Stomach (tissue), 4 donors: ENCODE results near the gene LTB4R2.

Source experiments
- POLR2A ChIP-seq, 4 donors: fragments of 450-650 bp; IDR thresholded peaks; one replicate each; pipeline ENCODE4 v1.6.1; 2016; ENCODE audit warnings: antibody characterized with exemption in 4 of 4, control low read depth in 2 of 4, mild to moderate bottlenecking in 1 of 4, moderate library complexity in 1 of 4
- POLR2AphosphoS5 ChIP-seq, 3 donors: sonication (generic); formaldehyde crosslinking; IDR thresholded peaks; one replicate each; pipeline ENCODE4 v1.6.1; 2016; ENCODE audit warnings: antibody characterized with exemption in 3 of 3
- TF ChIP-seq, protein P1 (sequence below), 7 experiments: fragments of 450-650 bp in 4 of 7; fragments of 200-600 bp in 3 of 7; sonication (generic) in 3 of 7; IDR thresholded peaks; one replicate each; pipeline ENCODE4 v1.5.1; 2016 to 2019; ENCODE audit warnings: antibody characterized with exemption in 7 of 7, control low read depth in 2 of 7, mild to moderate bottlenecking in 1 of 7

- TF ChIP-seq, protein P1, sequence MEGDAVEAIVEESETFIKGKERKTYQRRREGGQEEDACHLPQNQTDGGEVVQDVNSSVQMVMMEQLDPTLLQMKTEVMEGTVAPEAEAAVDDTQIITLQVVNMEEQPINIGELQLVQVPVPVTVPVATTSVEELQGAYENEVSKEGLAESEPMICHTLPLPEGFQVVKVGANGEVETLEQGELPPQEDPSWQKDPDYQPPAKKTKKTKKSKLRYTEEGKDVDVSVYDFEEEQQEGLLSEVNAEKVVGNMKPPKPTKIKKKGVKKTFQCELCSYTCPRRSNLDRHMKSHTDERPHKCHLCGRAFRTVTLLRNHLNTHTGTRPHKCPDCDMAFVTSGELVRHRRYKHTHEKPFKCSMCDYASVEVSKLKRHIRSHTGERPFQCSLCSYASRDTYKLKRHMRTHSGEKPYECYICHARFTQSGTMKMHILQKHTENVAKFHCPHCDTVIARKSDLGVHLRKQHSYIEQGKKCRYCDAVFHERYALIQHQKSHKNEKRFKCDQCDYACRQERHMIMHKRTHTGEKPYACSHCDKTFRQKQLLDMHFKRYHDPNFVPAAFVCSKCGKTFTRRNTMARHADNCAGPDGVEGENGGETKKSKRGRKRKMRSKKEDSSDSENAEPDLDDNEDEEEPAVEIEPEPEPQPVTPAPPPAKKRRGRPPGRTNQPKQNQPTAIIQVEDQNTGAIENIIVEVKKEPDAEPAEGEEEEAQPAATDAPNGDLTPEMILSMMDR (IDR thresholded peaks at IDR 0.05): no peak
- TF ChIP-seq POLR2A (IDR thresholded peaks at IDR 0.05) (no peak), POLR2AphosphoS5 (IDR thresholded peaks at IDR 0.05) (no peak)
These were observed 17.4 kb downstream of the LTB4R2 start for GRCh38 chr14:24327303-24327702.
